NCI-H446 (cell line): ENCODE measurements around the gene ACTR1A.
"Not testable (repeated sequence)": the region's sequence is repeated elsewhere in the genome, so short reads cannot be mapped to it uniquely, and the experiment has no call there.

Experiments
- DNase-seq, 2 experiments: peaks; one replicate each; lab custom pipeline; 2025; lab: John Stamatoyannopoulos, UW

The ACTR1A gene

GRCh38 chr10:102502337-102503151 is at the start of gene ACTR1A:
ACTR1A (minus strand) TSS chr10:102502712; CDS start chr10:102502647, 65 bp downstream.
- peak; percentile 88 to 97 for DNase-seq

DNA sequence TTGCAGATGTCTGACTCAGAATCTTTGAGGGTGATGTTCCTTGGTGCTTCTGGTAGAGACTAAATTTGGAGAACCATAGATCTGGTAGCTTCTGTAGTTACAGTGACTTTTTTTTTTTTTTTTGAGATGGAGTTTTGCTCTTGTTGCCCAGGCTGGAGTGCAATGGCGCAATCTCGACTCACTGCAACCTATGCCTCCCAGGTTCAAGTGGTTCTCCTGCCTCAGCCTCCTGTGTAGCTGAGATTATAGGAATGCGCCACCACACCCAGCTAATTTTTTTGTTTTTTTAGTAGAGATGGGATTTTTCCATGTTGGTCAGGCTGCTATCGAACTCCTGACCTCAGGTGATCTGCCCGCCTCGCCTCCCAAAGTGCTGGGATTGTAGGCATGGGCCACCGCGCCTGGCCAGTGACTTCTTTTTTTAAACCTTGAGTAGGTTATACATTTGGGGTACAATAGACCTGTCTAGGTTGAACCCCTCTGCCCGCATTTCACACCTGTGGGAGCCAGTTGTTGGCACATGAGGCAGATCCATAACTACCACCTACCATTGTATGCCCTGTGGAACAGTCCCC is 48.2 kb upstream of the ACTR1A start:
- DNase-seq: no peak

- DNase-seq: no peak
Measured at GRCh38 chr10:102549549-102549948, 47.0 kb upstream of the ACTR1A start.

DNA sequence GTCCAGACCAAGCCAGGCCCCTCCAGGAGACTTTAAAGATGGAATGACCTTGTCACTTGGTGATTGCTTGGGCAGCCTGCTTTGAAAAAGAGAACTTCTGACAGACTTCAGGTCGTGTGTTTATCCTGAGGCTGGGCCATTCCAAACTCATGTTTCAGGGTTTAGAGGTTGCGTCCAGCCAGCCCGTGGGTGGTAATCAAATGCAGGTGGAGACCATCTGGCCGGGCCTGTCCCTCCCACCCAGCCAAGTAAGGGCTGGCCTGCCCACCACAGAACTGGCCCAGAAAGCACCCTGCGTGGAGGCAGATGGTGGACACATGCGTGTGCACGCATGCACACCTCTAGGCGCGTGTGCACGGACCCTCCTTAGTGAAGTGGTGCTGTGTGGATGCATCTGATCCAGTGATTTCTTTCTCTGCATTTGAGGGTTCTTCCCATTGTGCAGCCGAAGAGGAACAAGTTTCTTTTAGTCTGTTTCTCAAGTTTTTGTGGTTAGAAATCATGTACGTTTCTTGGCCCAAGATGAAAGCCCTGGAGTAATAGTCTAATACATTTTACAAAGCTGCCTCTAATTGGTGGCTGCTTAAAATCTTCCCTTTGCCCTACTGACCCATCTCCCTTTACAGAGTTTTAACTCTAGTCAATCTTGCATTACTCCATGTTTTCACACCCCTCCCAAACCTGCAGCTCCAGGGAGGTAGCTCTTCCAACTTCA is 44.3 kb upstream of the ACTR1A start:
- no peak for DNase-seq

GRCh38 chr10:102545997-102546396 is 43.5 kb upstream of the ACTR1A start:
- DNase-seq: no peak

GRCh38 chr10:102545265-102545871 is 42.9 kb upstream of the ACTR1A start:
- no peak for DNase-seq

DNA sequence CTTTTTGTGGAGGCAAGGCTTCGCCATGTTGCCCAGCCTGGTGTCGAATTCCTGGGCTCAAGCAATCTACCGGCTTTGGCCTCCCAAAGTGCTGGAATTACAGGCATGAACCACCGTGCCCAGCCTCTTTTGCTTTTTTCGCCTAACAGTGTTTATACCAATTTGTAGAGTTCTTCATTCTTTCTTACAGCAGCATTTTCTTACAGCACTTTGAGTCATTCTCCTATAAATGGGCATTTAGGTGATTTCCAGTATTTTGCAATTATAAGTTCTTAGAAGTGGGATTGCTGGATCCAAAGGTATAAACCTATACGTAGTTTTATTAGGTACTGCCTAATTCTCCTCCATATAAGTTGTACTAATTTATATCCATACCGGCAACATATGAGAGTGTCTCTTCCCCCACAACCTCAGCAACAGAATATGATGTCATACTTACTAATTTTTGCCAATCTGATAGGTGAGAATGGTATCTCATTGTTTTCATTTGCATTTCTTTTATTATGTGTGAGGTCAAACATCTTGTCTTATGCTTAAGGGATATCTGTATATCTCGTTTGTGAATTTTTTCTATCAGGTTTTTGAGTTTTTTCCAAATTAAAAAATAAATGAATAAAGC is 40.4 kb upstream of the ACTR1A start:
- DNase-seq: no peak

GRCh38 chr10:102540023-102540422 is 37.5 kb upstream of the ACTR1A start:
- no peak for DNase-seq

GRCh38 chr10:102538811-102539210 is 36.3 kb upstream of the ACTR1A start:
- no peak for DNase-seq

DNA sequence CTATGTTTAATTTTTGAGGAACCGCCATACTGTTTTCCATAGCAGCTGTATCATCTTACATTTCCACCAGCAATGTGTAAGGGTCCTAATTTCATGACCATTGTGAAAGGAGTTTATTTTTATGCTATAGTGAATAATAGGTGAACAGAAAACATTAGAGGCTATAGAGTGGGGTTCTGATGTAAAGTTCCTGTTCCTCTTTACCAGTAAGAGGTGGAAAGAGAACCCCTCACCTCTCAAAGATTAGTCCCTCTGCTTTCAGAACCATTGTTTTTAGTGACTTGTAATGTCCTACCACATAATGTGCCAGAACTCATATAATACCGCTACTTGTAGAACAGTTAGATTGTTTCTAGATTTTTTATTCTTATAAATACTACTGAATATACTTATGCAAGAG is 35.4 kb upstream of the ACTR1A start:
- DNase-seq: no peak

DNA sequence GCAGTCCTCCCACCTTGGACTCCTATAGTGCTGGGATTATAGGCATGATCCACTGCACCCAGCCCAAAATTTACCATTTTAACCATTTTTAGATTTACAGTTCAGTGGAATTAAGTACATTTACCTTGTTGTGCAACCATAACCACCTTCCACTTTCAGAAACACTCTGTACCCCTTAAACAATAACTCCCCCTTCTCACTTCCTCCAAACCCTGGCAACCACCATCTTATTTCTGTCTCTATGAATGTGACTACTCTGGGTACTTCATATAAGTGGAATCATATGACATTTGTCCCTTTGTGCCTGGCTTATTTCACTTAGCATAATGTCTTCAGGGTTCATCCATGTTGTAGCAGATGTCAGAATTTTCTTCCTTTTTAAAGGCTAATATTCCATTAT is 34.9 kb upstream of the ACTR1A start:
- DNase-seq: no peak

- no peak for DNase-seq
Measured at GRCh38 chr10:102535481-102536147, 33.1 kb upstream of the ACTR1A start.

- DNase-seq: not testable (repeated sequence)
Measured at GRCh38 chr10:102534966-102535365, 32.5 kb upstream of the ACTR1A start.

- no peak for DNase-seq
Measured at GRCh38 chr10:102534333-102534732, 31.8 kb upstream of the ACTR1A start.

GRCh38 chr10:102527546-102527945 is 25.0 kb upstream of the ACTR1A start:
- DNase-seq: no peak

DNA sequence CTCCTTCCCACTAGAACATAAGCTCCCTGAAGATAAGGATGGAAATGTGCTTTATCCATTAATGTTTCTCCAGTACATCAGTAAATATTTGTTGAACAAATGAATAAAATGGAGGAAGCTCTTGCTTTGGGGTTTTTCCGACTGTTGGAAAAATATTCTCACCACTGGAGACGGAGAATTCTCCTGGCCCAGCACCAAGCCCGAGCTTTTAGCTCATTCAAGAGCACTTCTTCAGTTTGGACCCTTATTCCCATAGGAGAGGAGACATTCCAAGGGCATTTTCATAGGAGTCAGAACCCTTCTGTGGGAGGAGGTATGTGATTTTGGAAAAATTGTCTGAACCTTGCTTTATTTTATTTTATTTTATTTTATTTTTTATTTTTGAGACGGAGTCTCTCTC is 22.2 kb upstream of the ACTR1A start:
- no peak for DNase-seq

DNA sequence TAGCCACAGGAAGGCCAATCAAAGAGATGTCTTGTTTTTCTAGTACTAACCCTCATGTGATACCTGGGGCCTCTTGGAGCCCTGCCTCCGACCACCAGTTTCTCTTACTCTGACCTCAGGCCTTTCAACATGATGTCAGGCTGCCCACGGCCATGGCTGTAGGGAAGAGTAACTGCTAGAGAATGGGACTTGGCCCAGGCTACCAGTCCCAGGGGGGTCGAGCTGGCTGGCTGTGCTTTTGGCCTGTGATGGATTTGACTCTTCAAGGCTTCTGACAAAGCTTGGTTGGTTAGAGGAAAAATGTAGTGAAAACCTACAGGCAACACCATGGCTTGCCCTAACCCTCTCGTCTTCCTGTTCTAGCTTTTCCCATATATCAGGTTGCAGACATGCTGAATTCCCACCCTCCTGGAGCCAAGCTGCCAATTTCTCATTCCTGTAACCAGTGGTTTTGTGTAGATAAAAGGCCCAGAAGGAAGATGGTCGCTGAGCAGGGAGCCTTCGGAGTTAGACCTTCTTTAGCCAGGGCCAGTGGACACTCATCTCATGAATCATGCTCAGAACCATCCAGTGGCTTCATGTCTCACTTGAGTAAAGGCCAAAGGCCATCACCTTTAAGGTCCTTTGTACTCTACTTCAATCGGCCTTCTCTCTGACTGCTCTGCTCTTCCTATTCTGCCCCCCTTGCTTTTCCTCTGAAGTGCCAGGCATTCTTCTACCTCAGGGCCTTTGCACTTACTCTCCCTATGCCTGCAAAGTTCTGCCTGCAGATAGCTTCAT is 20.9 kb upstream of the ACTR1A start:
- no peak for DNase-seq

GRCh38 chr10:102522874-102523249 is 20.4 kb upstream of the ACTR1A start:
- DNase-seq: no peak

GRCh38 chr10:102519246-102519825 is 16.8 kb upstream of the ACTR1A start:
- DNase-seq: no peak

GRCh38 chr10:102517553-102517952 is 15.0 kb upstream of the ACTR1A start:
- no peak for DNase-seq
